ENCODE results near the gene FAM184B. TPM values are rescaled to one million over a fixed set of nuclear protein-coding genes. Genes with fewer than 3 reads are reported as not detected.

The FAM184B gene
- total RNA-seq, 4 donors from 2014 or later, result not detected

DNA sequence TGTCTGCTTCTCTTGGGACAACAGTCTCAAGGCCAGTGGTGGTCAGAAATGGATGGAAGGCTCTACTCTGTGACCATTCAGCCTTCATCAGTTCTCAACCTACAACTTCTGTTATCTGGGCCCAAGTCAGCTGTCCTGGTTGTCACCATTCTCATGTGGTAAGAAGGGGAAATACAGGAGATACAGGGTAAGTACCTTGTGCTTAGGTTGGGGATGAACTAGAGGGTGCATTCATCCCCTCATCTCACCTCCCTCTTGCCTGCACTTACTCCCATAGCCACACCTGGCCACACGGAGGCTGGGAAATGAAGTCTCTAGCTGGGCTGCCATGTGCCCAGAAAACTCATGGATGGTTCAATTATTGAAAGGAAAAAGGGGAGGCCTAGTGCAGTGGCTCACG, 44.9 kb downstream of the FAM184B start:
- no peak for DNase-seq
- Histone ChIP-seq H3K4me3 (replicated peaks in 1 of 3) (no peak overlapping the region), H3K27me3 (no peaks in the 10 kb centered on the region), H3K27ac (no peak overlapping the region), H3K9me3 (no peaks in the 10 kb centered on the region), H3K4me1 (no peaks in the 10 kb centered on the region), H3K36me3 (no peaks in the 10 kb centered on the region)
- intact Hi-C loops (cut with DNase I), result no loop called here
- no peak for TF ChIP-seq POLR2A (IDR thresholded peaks at IDR 0.05)
- TF ChIP-seq, protein P1, sequence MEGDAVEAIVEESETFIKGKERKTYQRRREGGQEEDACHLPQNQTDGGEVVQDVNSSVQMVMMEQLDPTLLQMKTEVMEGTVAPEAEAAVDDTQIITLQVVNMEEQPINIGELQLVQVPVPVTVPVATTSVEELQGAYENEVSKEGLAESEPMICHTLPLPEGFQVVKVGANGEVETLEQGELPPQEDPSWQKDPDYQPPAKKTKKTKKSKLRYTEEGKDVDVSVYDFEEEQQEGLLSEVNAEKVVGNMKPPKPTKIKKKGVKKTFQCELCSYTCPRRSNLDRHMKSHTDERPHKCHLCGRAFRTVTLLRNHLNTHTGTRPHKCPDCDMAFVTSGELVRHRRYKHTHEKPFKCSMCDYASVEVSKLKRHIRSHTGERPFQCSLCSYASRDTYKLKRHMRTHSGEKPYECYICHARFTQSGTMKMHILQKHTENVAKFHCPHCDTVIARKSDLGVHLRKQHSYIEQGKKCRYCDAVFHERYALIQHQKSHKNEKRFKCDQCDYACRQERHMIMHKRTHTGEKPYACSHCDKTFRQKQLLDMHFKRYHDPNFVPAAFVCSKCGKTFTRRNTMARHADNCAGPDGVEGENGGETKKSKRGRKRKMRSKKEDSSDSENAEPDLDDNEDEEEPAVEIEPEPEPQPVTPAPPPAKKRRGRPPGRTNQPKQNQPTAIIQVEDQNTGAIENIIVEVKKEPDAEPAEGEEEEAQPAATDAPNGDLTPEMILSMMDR (IDR thresholded peaks at IDR 0.05), result no peak
- 75 to 89% methylated on average over 2 of the region's 2 CpGs for whole genome bisulfite sequencing, 2 donors

DNA sequence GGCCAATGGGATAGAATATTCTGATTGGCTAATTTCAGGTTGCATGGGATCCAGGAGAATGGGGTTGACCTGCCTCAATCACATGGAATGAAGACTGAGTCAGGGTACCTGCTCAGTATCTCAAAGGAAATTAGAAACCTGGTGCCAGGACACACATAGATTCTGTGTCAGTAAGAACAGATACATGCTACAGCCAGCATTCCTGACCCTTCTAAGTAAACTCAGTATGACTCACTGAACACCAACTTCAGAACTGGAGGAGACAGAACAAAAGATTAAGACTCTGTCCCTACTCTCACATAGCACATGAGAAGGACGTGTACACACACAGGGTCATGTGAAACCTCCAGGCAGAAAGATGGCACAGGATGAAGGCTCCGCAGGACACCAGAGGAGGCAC, 54.5 kb downstream of the FAM184B start:
- TF ChIP-seq, protein P1 (IDR thresholded peaks at IDR 0.05), result no peak
- no peak for TF ChIP-seq POLR2A (IDR thresholded peaks at IDR 0.05)
- Histone ChIP-seq H3K9me3 (no peaks in the 10 kb centered on the region), H3K4me1 (no peaks in the 10 kb centered on the region), H3K27me3 (no peaks in the 10 kb centered on the region), H3K27ac (no peak overlapping the region), H3K36me3 (no peaks in the 10 kb centered on the region), H3K4me3 (replicated peaks in 1 of 3) (no peak overlapping the region)
- intact Hi-C loops (cut with DNase I), result no loop called here
- DNase-seq, result no peak
- WGBS, 2 donors, result 76 to 82% methylated on average over 2 of the region's 2 CpGs

DNA sequence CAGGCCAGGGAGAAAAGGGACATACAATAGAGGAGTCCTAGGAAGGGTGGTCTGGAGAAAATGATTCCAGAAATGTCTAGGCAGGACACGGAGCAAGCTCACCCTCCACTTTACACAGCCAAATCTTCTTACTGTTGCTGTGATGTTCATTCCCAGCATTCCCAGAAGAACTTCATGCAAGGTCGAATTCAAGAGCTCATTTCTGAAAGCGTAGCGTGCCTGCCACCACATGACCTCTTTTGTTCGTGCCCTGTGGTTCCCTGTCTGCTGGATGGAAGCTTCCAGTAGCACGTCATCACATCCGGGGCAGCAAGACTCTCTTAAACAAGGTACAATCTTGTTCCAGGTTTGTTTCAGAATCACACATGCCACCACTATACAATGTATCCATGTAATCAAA, 57.8 kb downstream of the FAM184B start:
- no peaks in the 10 kb centered on the region for H3K9me3 ChIP-seq
- WGBS, 2 donors, result 70 to 71% methylated on average over 7 of the region's 7 CpGs
- intact Hi-C loops (cut with DNase I), result no loop called here

DNA sequence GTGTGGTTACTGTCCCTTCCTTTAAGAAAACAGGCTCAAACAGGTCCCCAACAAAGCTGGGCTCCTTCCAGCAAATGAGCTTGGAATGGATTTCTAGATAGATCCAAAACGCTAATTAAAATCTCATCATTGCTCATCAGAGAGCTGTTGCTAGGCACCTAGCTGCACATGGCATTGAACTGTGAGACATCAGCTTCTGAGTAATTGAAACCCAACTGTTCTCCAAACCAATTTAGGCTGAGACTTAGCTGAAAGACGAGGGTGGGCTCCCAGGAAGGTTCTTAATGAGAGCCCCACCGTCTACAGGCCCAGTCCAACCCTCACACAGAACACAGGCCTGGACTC, 59.1 kb downstream of the FAM184B start:
- intact Hi-C loops (cut with DNase I), result no loop called here
- no peak overlapping the region for H3K4me3 ChIP-seq (replicated peaks in 1 of 3)
- TF ChIP-seq, protein P1 (IDR thresholded peaks at IDR 0.05), result no peak
- TF ChIP-seq POLR2A (IDR thresholded peaks at IDR 0.05), result no peak
- no peak overlapping the region for H3K27ac ChIP-seq
- no peaks in the 10 kb centered on the region for H3K36me3 ChIP-seq
- no peaks in the 10 kb centered on the region for H3K4me1 ChIP-seq
- H3K9me3 ChIP-seq, result no peaks in the 10 kb centered on the region
- no peak for DNase-seq
- WGBS, 2 donors, result 81 to 83% methylated on average over 3 of the region's 3 CpGs
- H3K27me3 ChIP-seq, result no peaks in the 10 kb centered on the region

More for the DNA sequence above, 57.8 kb downstream of the FAM184B start:
- Histone ChIP-seq H3K4me1 (no peaks in the 10 kb centered on the region), H3K4me3 (replicated peaks in 1 of 3) (no peak overlapping the region), H3K27me3 (no peaks in the 10 kb centered on the region), H3K36me3 (no peaks in the 10 kb centered on the region), H3K27ac (no peak overlapping the region)
- DNase-seq, result no peak
- TF ChIP-seq POLR2A (IDR thresholded peaks at IDR 0.05), result no peak
- TF ChIP-seq, protein P1 (IDR thresholded peaks at IDR 0.05), result no peak

GRCh38 chr4:17721496-17722355, 59.7 kb downstream of the FAM184B start:
- Histone ChIP-seq H3K27me3 (no peaks in the 10 kb centered on the region), H3K4me3 (replicated peaks in 1 of 3) (no peak overlapping the region), H3K9me3 (no peaks in the 10 kb centered on the region), H3K27ac (no peak overlapping the region), H3K36me3 (no peaks in the 10 kb centered on the region), H3K4me1 (no peaks in the 10 kb centered on the region)
- DNase-seq, result no peak
- TF ChIP-seq POLR2A (IDR thresholded peaks at IDR 0.05), result no peak
- TF ChIP-seq, protein P1 (IDR thresholded peaks at IDR 0.05), result no peak
- WGBS, 2 donors, result 79 to 82% methylated on average over 16 of the region's 16 CpGs
- intact Hi-C loops (cut with DNase I), result no loop called here
